ENCODE results near the gene BRPF1. TPM values are rescaled to one million over a fixed set of nuclear protein-coding genes. Genes with fewer than 3 reads are reported as not detected.
A peak's percentile ranks its signal among the peaks of the same experiment; 100 is the strongest.
"Not testable (repeated sequence)": the region's sequence is repeated elsewhere in the genome, so short reads cannot be mapped to it uniquely, and the experiment has no call there.

The BRPF1 gene
- total RNA-seq, 4 donors from 2014 or later, result 19.4 to 36.6 (median 20.3) TPM

DNA sequence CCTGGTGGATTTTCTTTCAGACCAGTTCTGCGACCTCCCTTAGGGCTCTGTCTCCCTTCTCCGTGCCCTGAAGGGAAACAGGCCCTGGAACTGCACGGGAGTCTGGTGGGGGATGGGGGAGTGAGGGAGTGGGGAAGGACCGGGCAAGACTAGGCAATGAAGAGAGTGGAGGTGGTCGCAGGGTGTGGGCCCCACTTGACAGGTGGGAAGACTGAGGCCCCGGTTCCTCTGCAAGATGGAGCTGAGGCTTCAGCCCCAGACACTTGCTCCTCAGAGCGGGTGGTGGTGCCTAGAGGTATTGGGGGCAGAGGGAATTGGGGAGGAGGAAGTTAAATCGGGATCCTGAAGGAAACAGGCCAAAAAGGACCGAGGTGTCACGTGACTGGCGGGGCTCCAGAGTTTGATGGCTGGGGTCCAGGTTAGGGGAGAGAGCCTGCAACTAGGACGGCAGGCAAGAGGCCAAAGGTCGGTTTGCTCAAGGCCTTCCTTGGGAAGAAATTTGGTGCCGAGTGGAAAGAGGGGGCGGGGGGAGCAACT is 38.8 kb downstream of the BRPF1 start:
- TF ChIP-seq POLR2A (IDR thresholded peaks at IDR 0.05), result no peak
- TF ChIP-seq, protein P1, sequence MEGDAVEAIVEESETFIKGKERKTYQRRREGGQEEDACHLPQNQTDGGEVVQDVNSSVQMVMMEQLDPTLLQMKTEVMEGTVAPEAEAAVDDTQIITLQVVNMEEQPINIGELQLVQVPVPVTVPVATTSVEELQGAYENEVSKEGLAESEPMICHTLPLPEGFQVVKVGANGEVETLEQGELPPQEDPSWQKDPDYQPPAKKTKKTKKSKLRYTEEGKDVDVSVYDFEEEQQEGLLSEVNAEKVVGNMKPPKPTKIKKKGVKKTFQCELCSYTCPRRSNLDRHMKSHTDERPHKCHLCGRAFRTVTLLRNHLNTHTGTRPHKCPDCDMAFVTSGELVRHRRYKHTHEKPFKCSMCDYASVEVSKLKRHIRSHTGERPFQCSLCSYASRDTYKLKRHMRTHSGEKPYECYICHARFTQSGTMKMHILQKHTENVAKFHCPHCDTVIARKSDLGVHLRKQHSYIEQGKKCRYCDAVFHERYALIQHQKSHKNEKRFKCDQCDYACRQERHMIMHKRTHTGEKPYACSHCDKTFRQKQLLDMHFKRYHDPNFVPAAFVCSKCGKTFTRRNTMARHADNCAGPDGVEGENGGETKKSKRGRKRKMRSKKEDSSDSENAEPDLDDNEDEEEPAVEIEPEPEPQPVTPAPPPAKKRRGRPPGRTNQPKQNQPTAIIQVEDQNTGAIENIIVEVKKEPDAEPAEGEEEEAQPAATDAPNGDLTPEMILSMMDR (IDR thresholded peaks at IDR 0.05), result no peak
- H3K36me3 ChIP-seq, result no peaks in the 10 kb centered on the region
- peaks cover 22 to 47% of the 10 kb centered on the region in 2 donors for H3K4me1 ChIP-seq
- peak overlapping the region; percentile 4 to 74 (median 66) for H3K4me3 ChIP-seq (replicated peaks in 1 of 3)
- intact Hi-C loops (cut with DNase I), result no loop called here
- WGBS, 2 donors, result 10% methylated on average over 15 of the region's 15 CpGs
- peak overlapping the region; percentile 78 to 91 (median 83) for H3K27ac ChIP-seq
- DNase-seq, result peak; percentile 92 to 94
- H3K27me3 ChIP-seq, result no peaks in the 10 kb centered on the region
- no peaks in the 10 kb centered on the region for H3K9me3 ChIP-seq

- H3K27me3 ChIP-seq; H3K9me3 ChIP-seq; DNase-seq; intact Hi-C loops (cut with DNase I); H3K36me3 ChIP-seq; H3K4me3 ChIP-seq (replicated peaks in 1 of 3): not testable (repeated sequence)
- Histone ChIP-seq H3K27ac (peak overlapping the region; percentile 78 to 91 (median 83)), H3K4me1 (peaks cover 22 to 42% of the 10 kb centered on the region in 2 donors)
- 89 to 95% methylated on average over 2 of the region's 2 CpGs for WGBS, 2 donors
Measured at GRCh38 chr3:9771007-9771406, 39.5 kb downstream of the BRPF1 start.

GRCh38 chr3:9776896-9777693 is 45.6 kb downstream of the BRPF1 start:
- Histone ChIP-seq H3K27ac (no peak overlapping the region), H3K4me3 (replicated peaks in 1 of 3) (no peak overlapping the region), H3K4me1 (peaks cover 0 to 40% of the 10 kb centered on the region in 2 donors), H3K27me3 (no peaks in the 10 kb centered on the region), H3K9me3 (no peaks in the 10 kb centered on the region), H3K36me3 (peaks cover 0 to 3% of the 10 kb centered on the region in 2 donors)
- WGBS, 2 donors, result 71 to 82% methylated on average over 5 of the region's 5 CpGs
- intact Hi-C loops (cut with DNase I), result no loop called here
- no peak for DNase-seq
- TF ChIP-seq, protein P1 (IDR thresholded peaks at IDR 0.05), result no peak
- no peak for TF ChIP-seq POLR2A (IDR thresholded peaks at IDR 0.05)

- intact Hi-C loops (cut with DNase I), result no loop called here
- Histone ChIP-seq H3K9me3 (no peaks in the 10 kb centered on the region), H3K27me3 (no peaks in the 10 kb centered on the region), H3K4me3 (replicated peaks in 1 of 3) (no peak overlapping the region), H3K36me3 (peaks cover 0 to 6% of the 10 kb centered on the region in 2 donors), H3K27ac (no peak overlapping the region), H3K4me1 (peaks cover 0 to 45% of the 10 kb centered on the region in 2 donors)
- DNase-seq, result no peak
- WGBS, 2 donors, result 72 to 79% methylated on average over 1 of the region's 1 CpG
- TF ChIP-seq, protein P1 (IDR thresholded peaks at IDR 0.05), result no peak
- no peak for TF ChIP-seq POLR2A (IDR thresholded peaks at IDR 0.05)
Measured at GRCh38 chr3:9777694-9778021, 46.1 kb downstream of the BRPF1 start.

GRCh38 chr3:9778143-9779074 is 46.9 kb downstream of the BRPF1 start:
- intact Hi-C loops (cut with DNase I), result no loop called here
- H3K4me1 ChIP-seq, result peaks cover 0 to 45% of the 10 kb centered on the region in 2 donors
- no peaks in the 10 kb centered on the region for H3K27me3 ChIP-seq
- TF ChIP-seq, protein P1 (IDR thresholded peaks at IDR 0.05), result no peak
- no peak for TF ChIP-seq POLR2A (IDR thresholded peaks at IDR 0.05)
- H3K27ac ChIP-seq, result no peak overlapping the region
- H3K36me3 ChIP-seq, result peaks cover 0 to 11% of the 10 kb centered on the region in 2 donors
- DNase-seq, result no peak
- WGBS, 2 donors, result 80 to 85% methylated on average over 4 to 5 of the region's 5 CpGs
- H3K4me3 ChIP-seq (replicated peaks in 1 of 3), result no peak overlapping the region
- no peaks in the 10 kb centered on the region for H3K9me3 ChIP-seq
